MM.1S (cell line): ENCODE results near the gene EGLN3.

Source experiments
- DNase-seq: peaks from one replicate; pipeline ENCODE4 v3.0.0-alpha.2; 2015
- H2AFZ ChIP-seq: fragments of 300-600 bp; sonication (generic); 2 replicates; pipeline ENCODE4 v1.6.0; 2016; ENCODE audit warnings: antibody characterized with exemption, low read length
- H3F3A ChIP-seq: fragments of 300-600 bp; sonication (generic); 2 replicates; pipeline ENCODE4 v1.6.1; 2016; ENCODE audit warnings: mild to moderate bottlenecking, antibody characterized with exemption, low read length, moderate library complexity, mixed read lengths; ENCODE audit not compliant: insufficient read depth
- H3K27ac ChIP-seq: fragments of 300-600 bp; sonication (generic); 2 replicates; pipeline ENCODE4 v1.5.1; 2016; ENCODE audit warnings: mild to moderate bottlenecking, low read length
- H3K27me3 ChIP-seq: fragments of 300-600 bp; sonication (generic); replicated peaks from 2 replicates; pipeline ENCODE4 v1.6.0; 2016; ENCODE audit warnings: low read length; ENCODE audit not compliant: insufficient read depth
- H3K36me3 ChIP-seq: fragments of 300-600 bp; sonication (generic); replicated peaks from 2 replicates; pipeline ENCODE4 v1.6.1; 2016; ENCODE audit warnings: mild to moderate bottlenecking, low read length, mixed read lengths; ENCODE audit not compliant: insufficient read depth
- H3K4me1 ChIP-seq: fragments of 300-600 bp; sonication (generic); 2 replicates; pipeline ENCODE4 v1.6.1; 2016; ENCODE audit warnings: low read length, mixed read lengths
- H3K4me2 ChIP-seq: fragments of 300-600 bp; sonication (generic); 2 replicates; pipeline ENCODE4 v1.6.0; 2016; ENCODE audit warnings: low read depth, low read length
- H3K4me3 ChIP-seq: fragments of 300-600 bp; sonication (generic); 2 replicates; pipeline ENCODE4 v1.5.1; 2016; ENCODE audit warnings: low read length, mixed read lengths
- H3K79me2 ChIP-seq: fragments of 300-600 bp; sonication (generic); 2 replicates; pipeline ENCODE4 v1.6.1; 2016; ENCODE audit warnings: mixed run types, low read length, mixed read lengths
- H3K9ac ChIP-seq: fragments of 300-600 bp; sonication (generic); 2 replicates; pipeline ENCODE4 v1.6.1; 2016; ENCODE audit warnings: low read length, mixed read lengths
- H3K9me2 ChIP-seq: fragments of 300-600 bp; sonication (generic); replicated peaks from 2 replicates; pipeline ENCODE4 v1.6.1; 2016; ENCODE audit warnings: mild to moderate bottlenecking, low read length, mixed read lengths; ENCODE audit not compliant: insufficient read depth
- H3K9me3 ChIP-seq: fragments of 300-600 bp; sonication (generic); replicated peaks from 2 replicates; pipeline ENCODE4 v1.6.1; 2016; ENCODE audit warnings: mild to moderate bottlenecking, low read length, mixed read lengths; ENCODE audit not compliant: insufficient read depth
- H4K20me1 ChIP-seq: fragments of 300-600 bp; sonication (generic); 2 replicates; pipeline ENCODE4 v1.6.1; 2016; ENCODE audit warnings: mild to moderate bottlenecking, low read length, moderate library complexity, mixed read lengths; ENCODE audit not compliant: insufficient read depth
- EZH2 ChIP-seq: fragments of 300-600 bp; sonication (generic); optimal IDR thresholded peaks from 2 replicates; pipeline ENCODE3; 2017; ENCODE audit warnings: low read depth, mild to moderate bottlenecking, antibody characterized with exemption, low read length, mixed read lengths
- EZH2phosphoT487 ChIP-seq: fragments of 300-600 bp; sonication (generic); IDR thresholded peaks from 2 replicates; pipeline ENCODE4 v1.6.1; 2018; ENCODE audit warnings: antibody characterized with exemption, low read length
- TF ChIP-seq, protein P1 (sequence below): fragments of 300-600 bp; sonication (generic); IDR thresholded peaks from 2 replicates; pipeline ENCODE4 v1.5.1; 2016; ENCODE audit warnings: antibody characterized with exemption, low read length, mixed read lengths

The EGLN3 gene

DNA sequence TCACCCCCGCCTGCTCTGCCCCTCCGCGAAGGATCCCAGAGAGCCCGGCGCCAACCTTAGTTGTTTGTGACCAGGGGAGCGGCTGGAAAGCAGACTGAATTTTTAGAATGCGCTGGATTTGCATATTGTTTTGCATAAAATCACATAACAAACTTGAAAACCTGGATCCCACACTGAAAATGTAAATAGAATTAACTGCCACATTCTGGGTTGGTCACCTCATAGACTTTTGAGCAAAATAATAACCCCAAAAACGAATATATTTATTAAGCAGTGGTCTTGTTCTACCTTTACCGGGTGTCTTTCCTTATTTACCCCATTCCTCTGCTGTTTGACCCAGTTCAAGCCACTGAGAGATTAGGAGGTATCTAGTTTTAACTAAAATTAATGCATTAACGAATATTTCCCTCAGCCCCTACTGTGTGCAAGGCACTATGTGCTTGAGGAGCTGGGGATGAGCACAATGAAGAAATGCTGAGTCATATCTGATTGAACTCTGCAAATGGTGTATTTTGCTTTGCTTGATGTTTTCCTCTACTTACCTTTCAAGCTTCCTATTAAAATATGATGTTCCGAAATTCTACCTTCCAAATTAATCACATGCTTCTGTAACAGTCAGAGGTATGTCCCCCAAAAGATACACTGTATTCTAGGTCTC is 438 bp upstream of the EGLN3 start:
- no peaks in the 10 kb centered on the region for H3K9me3 ChIP-seq
- H3K36me3 ChIP-seq: no peaks in the 10 kb centered on the region
- TF ChIP-seq, protein P1, sequence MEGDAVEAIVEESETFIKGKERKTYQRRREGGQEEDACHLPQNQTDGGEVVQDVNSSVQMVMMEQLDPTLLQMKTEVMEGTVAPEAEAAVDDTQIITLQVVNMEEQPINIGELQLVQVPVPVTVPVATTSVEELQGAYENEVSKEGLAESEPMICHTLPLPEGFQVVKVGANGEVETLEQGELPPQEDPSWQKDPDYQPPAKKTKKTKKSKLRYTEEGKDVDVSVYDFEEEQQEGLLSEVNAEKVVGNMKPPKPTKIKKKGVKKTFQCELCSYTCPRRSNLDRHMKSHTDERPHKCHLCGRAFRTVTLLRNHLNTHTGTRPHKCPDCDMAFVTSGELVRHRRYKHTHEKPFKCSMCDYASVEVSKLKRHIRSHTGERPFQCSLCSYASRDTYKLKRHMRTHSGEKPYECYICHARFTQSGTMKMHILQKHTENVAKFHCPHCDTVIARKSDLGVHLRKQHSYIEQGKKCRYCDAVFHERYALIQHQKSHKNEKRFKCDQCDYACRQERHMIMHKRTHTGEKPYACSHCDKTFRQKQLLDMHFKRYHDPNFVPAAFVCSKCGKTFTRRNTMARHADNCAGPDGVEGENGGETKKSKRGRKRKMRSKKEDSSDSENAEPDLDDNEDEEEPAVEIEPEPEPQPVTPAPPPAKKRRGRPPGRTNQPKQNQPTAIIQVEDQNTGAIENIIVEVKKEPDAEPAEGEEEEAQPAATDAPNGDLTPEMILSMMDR: no peak
- TF ChIP-seq EZH2phosphoT487 (no peak), EZH2 (no peak)
- no peak overlapping the region for H3K27ac ChIP-seq
- no peaks in the 10 kb centered on the region for H3K27me3 ChIP-seq
- H4K20me1 ChIP-seq: no peaks in the 10 kb centered on the region
- H3K9ac ChIP-seq: no peak overlapping the region
- no peak for DNase-seq
- H3F3A ChIP-seq: no peaks in the 10 kb centered on the region
- no peaks in the 10 kb centered on the region for H3K4me1 ChIP-seq
- peak overlapping the region; percentile 60; the same call in 1 of the 2 replicates for H3K4me3 ChIP-seq
- H3K9me2 ChIP-seq: no peaks in the 10 kb centered on the region
- peak overlapping the region; percentile 69 for H3K4me2 ChIP-seq
- H2AFZ ChIP-seq: peak overlapping the region; percentile 48; the same call in 1 of the 2 replicates
- no peaks in the 10 kb centered on the region for H3K79me2 ChIP-seq

DNA sequence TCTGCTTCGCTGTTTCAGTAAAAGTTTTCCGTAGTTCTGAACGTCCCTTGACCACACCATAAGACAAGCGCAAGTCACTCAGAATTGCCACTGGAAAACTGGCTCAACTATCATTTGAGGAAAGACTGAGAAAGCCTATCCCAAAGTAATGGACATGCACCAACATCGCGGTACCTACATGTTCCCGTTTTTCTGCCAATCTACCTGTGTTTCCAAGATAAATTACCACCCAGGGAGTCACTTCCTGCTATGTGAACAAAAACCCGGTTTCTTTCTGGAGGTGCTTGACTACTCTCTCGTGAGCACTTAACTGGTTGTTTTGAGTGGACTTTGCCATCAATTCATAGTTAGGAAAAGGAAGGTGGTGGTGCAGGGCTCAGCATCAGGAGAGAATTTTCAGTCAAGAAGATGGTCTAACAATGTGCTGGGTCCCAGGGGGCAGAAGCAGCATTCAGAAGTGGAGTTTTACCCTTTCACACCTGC is 1.4 kb downstream of the EGLN3 start:
- no peaks in the 10 kb centered on the region for H3K4me1 ChIP-seq
- H3K9me3 ChIP-seq: no peaks in the 10 kb centered on the region
- no peak overlapping the region for H3K4me2 ChIP-seq
- DNase-seq: no peak
- no peak overlapping the region for H3K4me3 ChIP-seq
- no peaks in the 10 kb centered on the region for H3K36me3 ChIP-seq
- no peaks in the 10 kb centered on the region for H3F3A ChIP-seq
- H4K20me1 ChIP-seq: no peaks in the 10 kb centered on the region
- no peaks in the 10 kb centered on the region for H3K79me2 ChIP-seq
- H2AFZ ChIP-seq: no peak overlapping the region
- H3K27ac ChIP-seq: no peak overlapping the region
- H3K9ac ChIP-seq: no peak overlapping the region
- no peaks in the 10 kb centered on the region for H3K9me2 ChIP-seq
- TF ChIP-seq EZH2phosphoT487 (no peak), EZH2 (no peak)
- TF ChIP-seq, protein P1: no peak
- no peaks in the 10 kb centered on the region for H3K27me3 ChIP-seq

DNA sequence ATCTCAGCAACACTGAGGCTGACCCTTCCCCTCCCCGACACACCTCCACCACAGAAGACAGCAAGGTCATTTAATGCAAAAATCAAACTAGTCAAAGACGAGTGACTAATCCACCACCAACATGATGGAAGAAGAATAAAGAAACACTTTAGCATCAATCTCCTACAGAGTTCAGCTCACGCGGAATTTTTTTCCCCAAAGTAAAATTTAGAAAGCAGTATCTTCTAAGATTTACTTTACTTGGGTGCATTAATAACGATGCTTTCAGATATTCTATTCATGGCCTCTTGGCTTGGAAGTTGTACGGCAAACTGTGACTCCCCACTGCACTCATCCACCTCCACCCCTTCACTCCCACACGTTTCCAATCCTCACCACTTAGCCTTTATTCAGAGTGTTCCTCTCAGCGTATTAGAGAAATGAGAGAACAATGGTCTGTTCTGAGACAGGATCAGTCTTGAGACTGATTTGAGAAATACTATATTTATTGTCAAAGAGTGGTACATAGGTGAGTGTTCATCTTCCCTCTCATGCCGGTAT is 1.9 kb downstream of the EGLN3 start:
- H3K27me3 ChIP-seq: no peaks in the 10 kb centered on the region
- no peak overlapping the region for H3K27ac ChIP-seq
- H3F3A ChIP-seq: no peaks in the 10 kb centered on the region
- H3K4me2 ChIP-seq: no peak overlapping the region
- no peaks in the 10 kb centered on the region for H3K4me1 ChIP-seq
- no peaks in the 10 kb centered on the region for H3K9me3 ChIP-seq
- H3K36me3 ChIP-seq: no peaks in the 10 kb centered on the region
- no peak overlapping the region for H3K9ac ChIP-seq
- H3K9me2 ChIP-seq: no peaks in the 10 kb centered on the region
- no peak overlapping the region for H2AFZ ChIP-seq
- TF ChIP-seq EZH2phosphoT487 (no peak), EZH2 (no peak)
- TF ChIP-seq, protein P1: no peak
- H3K79me2 ChIP-seq: no peaks in the 10 kb centered on the region
- DNase-seq: no peak
- H4K20me1 ChIP-seq: no peaks in the 10 kb centered on the region
- no peak overlapping the region for H3K4me3 ChIP-seq
